ENCODE measurements around the gene FBXL15.

DNA sequence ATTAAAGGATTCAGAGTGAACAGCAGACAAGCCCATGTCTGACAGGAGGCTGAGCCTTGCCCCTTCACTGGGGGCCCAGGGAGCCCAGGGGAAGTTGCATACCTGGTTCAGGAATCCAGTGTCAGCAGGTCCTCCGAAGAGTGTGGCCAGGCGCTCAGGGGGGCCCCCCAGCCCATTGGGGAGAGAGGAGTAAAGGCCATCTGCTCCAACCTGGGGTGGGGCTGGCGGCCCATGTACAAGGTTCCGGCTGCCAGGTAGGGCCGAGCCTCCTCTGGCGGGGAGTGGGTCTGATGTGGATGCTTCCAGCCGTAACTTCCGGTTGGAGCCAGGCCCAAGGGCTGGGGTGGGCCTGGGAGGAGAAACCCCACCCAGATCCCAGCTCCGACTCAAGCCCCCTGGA lies 4.4 kb upstream of the FBXL15 start:
- TF ChIP-seq, protein P1, sequence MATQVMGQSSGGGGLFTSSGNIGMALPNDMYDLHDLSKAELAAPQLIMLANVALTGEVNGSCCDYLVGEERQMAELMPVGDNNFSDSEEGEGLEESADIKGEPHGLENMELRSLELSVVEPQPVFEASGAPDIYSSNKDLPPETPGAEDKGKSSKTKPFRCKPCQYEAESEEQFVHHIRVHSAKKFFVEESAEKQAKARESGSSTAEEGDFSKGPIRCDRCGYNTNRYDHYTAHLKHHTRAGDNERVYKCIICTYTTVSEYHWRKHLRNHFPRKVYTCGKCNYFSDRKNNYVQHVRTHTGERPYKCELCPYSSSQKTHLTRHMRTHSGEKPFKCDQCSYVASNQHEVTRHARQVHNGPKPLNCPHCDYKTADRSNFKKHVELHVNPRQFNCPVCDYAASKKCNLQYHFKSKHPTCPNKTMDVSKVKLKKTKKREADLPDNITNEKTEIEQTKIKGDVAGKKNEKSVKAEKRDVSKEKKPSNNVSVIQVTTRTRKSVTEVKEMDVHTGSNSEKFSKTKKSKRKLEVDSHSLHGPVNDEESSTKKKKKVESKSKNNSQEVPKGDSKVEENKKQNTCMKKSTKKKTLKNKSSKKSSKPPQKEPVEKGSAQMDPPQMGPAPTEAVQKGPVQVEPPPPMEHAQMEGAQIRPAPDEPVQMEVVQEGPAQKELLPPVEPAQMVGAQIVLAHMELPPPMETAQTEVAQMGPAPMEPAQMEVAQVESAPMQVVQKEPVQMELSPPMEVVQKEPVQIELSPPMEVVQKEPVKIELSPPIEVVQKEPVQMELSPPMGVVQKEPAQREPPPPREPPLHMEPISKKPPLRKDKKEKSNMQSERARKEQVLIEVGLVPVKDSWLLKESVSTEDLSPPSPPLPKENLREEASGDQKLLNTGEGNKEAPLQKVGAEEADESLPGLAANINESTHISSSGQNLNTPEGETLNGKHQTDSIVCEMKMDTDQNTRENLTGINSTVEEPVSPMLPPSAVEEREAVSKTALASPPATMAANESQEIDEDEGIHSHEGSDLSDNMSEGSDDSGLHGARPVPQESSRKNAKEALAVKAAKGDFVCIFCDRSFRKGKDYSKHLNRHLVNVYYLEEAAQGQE (IDR thresholded peaks at IDR 0.05; ENCODE audit: insufficient read depth in 1 of 2, low read depth in 2 of 2, low read length in 2 of 2): no peak
- TF ChIP-seq TAF1 (IDR thresholded peaks at IDR 0.05; ENCODE audit: borderline replicate concordance, insufficient read depth, low read length) (no peak), POLR2AphosphoS5 (IDR thresholded peaks at IDR 0.05; ENCODE audit: low read depth, low read length) (no peak)

All from PFSK-1 (cell line).